ENCODE measurements around the gene TBC1D2B.

GRCh38 chr15:78090422-78091063 is 13.0 kb upstream of the TBC1D2B start:
- no peak for TF ChIP-seq CTCF (IDR thresholded peaks at IDR 0.05)
- no peak for TF ChIP-seq POLR2A (IDR thresholded peaks at IDR 0.05)
- no peak for TF ChIP-seq POLR2AphosphoS5 (IDR thresholded peaks at IDR 0.05; ENCODE audit: insufficient read depth in 1 of 2, low read depth in 1 of 2)
